ENCODE measurements around the gene CLPSL2.

GRCh38 chr6:35796236-35796635 lies 19.8 kb downstream of the CLPSL2 start:
- TF ChIP-seq CTCF (conservative IDR thresholded peaks at IDR 0.05 in 1 of 2, IDR thresholded peaks at IDR 0.05 in 1 of 2; ENCODE audit: extremely low read depth in 1 of 2, insufficient read depth in 1 of 2, low read depth in 1 of 2, low read length in 2 of 2) = no peak
- no peak for TF ChIP-seq EZH2 (IDR thresholded peaks at IDR 0.05; ENCODE audit: borderline replicate concordance, low read length)

All from mammary epithelial cell (primary cell).